HAP-1 (cell line): ENCODE data around the gene PALM3.

Experiments used
- DNase-seq, 2 experiments: peaks; one replicate each; pipeline ENCODE4 v3.0.0-alpha.2; 2016 to 2020; ENCODE audit warnings: low spot score in 2 of 2
- H3K27me3 ChIP-seq: fragments of 250-450 bp; sonication (Bioruptor Pico); 2 replicates; pipeline ENCODE4 v1.5.1; 2020; ENCODE audit warnings: low read depth, mild to moderate bottlenecking, moderate library complexity
- H3K36me3 ChIP-seq: fragments of 250-450 bp; sonication (Bioruptor Pico); replicated peaks from 2 replicates; pipeline ENCODE4 v1.5.1; 2020; ENCODE audit warnings: mild to moderate bottlenecking
- H3K4me1 ChIP-seq: fragments of 250-450 bp; sonication (Bioruptor Pico); 2 replicates; pipeline ENCODE4 v1.5.1; 2020; ENCODE audit warnings: mild to moderate bottlenecking
- H3K4me3 ChIP-seq: fragments of 250-450 bp; sonication (Bioruptor Pico); 2 replicates; pipeline ENCODE4 v1.5.1; 2020; ENCODE audit warnings: mild to moderate bottlenecking, moderate library complexity
- H3K9me3 ChIP-seq: fragments of 250-450 bp; sonication (Bioruptor Pico); 2 replicates; pipeline ENCODE4 v1.5.1; 2020; ENCODE audit warnings: mild to moderate bottlenecking, moderate library complexity
- in situ Hi-C: fragments of 300-500 bp; cut with MboI; formaldehyde crosslinking; loops from 3 replicates; pipeline ENCODE4 v1.14.3; 2020; ENCODE audit warnings: low sequenced_read_pairs, inconsistent platforms, mixed read lengths

Gene PALM3

GRCh38 chr19:14081797-14082674, 20.2 kb upstream of the PALM3 start:
- in situ Hi-C loops, result no loop called here
- Histone ChIP-seq H3K4me1 (peaks cover 5% of the 10 kb centered on the region), H3K4me3 (peak overlapping the region; percentile 52), H3K27me3 (no peaks in the 10 kb centered on the region), H3K36me3 (peaks cover 4% of the 10 kb centered on the region; the same call in 1 of the 2 replicates), H3K9me3 (no peaks in the 10 kb centered on the region)
- DNase-seq, result peak in 1 of 2 experiments; percentile 19

DNA sequence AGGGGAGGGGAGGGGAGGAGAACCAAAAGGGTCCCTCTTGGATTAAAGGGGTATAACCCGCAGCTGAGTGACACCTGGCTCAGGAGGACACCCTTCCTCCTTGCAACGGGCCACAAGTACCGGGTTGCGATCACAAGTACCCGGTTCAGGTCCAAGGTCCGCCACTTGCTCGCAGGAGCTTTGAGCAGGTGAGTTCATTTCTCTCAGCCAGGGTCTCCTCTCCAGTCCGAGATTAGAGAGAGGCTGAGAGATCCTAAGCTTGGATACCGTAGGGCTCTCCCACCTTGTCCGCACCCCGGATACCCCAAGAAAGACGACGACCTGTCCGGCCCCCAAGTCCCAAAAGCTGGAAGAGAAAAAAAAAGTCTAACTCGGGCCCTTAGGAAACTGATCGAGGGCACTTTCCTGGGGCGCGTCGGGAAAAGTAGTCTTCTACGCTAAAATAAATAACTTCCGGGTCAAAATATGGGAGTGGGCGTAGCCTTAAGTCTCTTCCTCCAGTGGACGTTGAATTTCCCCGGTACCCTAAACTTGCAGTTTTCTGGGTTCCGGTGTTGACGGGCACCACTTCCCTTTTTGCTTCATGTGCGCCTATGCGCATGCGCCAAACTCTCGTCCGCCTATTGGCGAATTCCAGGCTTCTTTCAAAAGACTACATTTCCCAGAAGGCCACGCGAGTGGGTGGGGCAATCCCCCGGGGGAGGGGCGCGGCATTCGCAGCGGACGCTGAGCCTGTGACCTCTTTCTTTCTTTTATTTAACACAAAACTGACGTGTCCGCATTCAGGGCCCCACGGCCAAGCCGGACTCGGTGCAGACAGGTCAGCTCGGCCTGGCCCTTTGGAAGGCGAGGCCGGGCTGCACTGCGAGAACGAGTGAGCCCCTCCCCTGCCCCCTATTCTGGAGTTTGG, 19.3 kb upstream of the PALM3 start:
- in situ Hi-C loops, result no loop called here
- H3K4me1 ChIP-seq, result peaks cover 5% of the 10 kb centered on the region

GRCh38 chr19:14078411-14078810, 16.5 kb upstream of the PALM3 start:
- no peaks in the 10 kb centered on the region for H3K27me3 ChIP-seq
- DNase-seq, result no peak
- H3K4me3 ChIP-seq, result no peak overlapping the region
- H3K36me3 ChIP-seq, result no peaks in the 10 kb centered on the region
- in situ Hi-C loops, result loop anchor here (5.0 kb wide), 1 partner anchor 196 kb away; no protein-coding TSS in a partner anchor
- H3K4me1 ChIP-seq, result peaks cover 7% of the 10 kb centered on the region
- no peaks in the 10 kb centered on the region for H3K9me3 ChIP-seq

More for the DNA sequence above, 19.3 kb upstream of the PALM3 start:
- Histone ChIP-seq H3K4me3 (peak overlapping the region; percentile 52), H3K9me3 (no peaks in the 10 kb centered on the region), H3K27me3 (no peaks in the 10 kb centered on the region), H3K36me3 (no peaks in the 10 kb centered on the region; the same call in 1 of the 2 replicates)
- DNase-seq, result peak; percentile 98 to 100

DNA sequence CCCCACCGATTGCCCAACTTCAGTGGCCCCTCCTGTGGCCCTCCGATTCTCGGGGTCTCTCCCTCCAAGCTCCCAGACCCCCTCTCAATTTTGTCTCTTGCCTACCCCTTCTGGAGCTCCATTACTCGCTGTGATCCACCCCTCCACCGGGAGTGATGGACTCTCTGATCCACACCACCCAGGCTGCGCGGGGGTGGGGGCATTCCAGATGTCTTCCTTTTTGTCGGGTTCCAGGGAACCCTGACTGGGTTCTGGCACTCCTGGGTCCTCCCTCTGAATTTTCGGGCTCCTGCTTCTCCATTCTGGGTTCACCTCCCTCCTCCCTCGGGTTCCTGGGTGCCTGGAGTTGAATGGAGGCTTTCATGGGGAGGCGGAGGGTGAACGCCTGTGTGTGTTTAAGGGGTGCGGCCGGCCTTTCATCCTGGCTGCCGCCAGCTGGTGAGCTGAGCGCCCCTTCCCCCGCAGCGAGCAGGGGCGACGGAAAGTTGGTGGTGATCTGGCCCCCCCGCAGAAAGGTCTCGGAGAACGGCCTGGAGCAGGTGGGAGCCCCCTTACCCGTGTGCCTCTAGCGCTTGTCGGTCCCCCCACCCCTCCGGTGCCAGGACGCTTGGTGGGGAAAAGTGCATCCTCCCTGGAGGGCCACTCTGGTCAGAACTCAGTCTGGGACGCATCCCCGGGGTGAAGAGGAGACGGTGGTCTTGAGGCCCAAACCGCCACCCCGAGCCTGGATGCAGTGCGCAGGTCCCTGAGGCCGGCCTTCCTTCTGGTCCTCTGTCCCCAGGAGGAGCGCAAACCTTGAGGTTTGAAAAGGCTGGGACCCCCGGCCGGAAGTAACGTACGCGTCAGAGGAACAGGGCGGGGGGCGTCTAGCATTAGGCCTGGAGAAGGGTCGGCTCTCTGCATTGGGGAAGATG, 12.3 kb upstream of the PALM3 start:
- no peaks in the 10 kb centered on the region for H3K36me3 ChIP-seq
- H3K9me3 ChIP-seq, result no peaks in the 10 kb centered on the region
- DNase-seq, result peak in 1 of 2 experiments; percentile 58
- H3K27me3 ChIP-seq, result no peaks in the 10 kb centered on the region
- H3K4me3 ChIP-seq, result peak overlapping the region; percentile 62
- peaks cover 15% of the 10 kb centered on the region for H3K4me1 ChIP-seq
- in situ Hi-C loops, result no loop called here

GRCh38 chr19:14073261-14073924, 11.5 kb upstream of the PALM3 start:
- Histone ChIP-seq H3K4me3 (peak overlapping the region; percentile 62), H3K36me3 (no peaks in the 10 kb centered on the region), H3K27me3 (no peaks in the 10 kb centered on the region), H3K9me3 (no peaks in the 10 kb centered on the region), H3K4me1 (peaks cover 15% of the 10 kb centered on the region)
- DNase-seq, result peak; percentile 71 to 80
- in situ Hi-C loops, result no loop called here

- Histone ChIP-seq H3K36me3 (no peaks in the 10 kb centered on the region), H3K4me3 (peak within 1 kb of the TSS; percentile 62), H3K27me3 (no peaks in the 10 kb centered on the region), H3K4me1 (peaks cover 15% of the 10 kb centered on the region), H3K9me3 (no peaks in the 10 kb centered on the region)
- in situ Hi-C loops, result no loop called here
- DNase-seq, result peak in 1 of 2 experiments; percentile 66
Measured at GRCh38 chr19:14072535-14073260, 10.8 kb upstream of the PALM3 start, which contains the start of gene MISP3. TSS of gene MISP3 (plus strand) at chr19:14072786. CDS start at chr19:14073310, 524 bp downstream.

- in situ Hi-C loops, result no loop called here
Measured at GRCh38 chr19:14070268-14071050, 8.6 kb upstream of the PALM3 start.

DNA sequence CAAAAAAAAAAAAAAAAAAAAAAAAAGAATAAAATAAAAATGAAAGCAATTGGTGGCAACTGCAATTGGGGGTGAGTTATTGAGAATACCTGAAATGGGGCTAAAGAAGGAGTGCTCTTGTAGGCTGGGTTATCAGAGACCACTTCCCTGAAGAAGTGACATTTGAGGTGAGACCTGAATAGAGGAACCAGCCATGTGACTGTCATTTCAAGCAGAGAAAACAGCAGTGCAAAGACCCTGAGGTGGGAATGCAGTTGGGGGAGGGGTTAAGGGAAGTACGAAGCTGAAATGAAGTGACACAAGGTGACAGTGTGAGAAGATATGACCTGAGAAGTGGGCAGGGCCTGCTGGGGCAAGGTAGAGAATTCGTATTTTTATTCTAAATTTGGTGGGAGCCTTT, 4.3 kb upstream of the PALM3 start:
- no peak for DNase-seq
- Histone ChIP-seq H3K9me3 (no peaks in the 10 kb centered on the region), H3K4me3 (no peak overlapping the region), H3K4me1 (no peaks in the 10 kb centered on the region), H3K27me3 (no peaks in the 10 kb centered on the region), H3K36me3 (no peaks in the 10 kb centered on the region)
- in situ Hi-C loops, result no loop called here

More at GRCh38 chr19:14070268-14071050, 8.6 kb upstream of the PALM3 start:
- H3K4me3 ChIP-seq, result no peak overlapping the region
- no peak for DNase-seq
- peaks cover 15% of the 10 kb centered on the region for H3K4me1 ChIP-seq
- H3K36me3 ChIP-seq, result no peaks in the 10 kb centered on the region
- no peaks in the 10 kb centered on the region for H3K9me3 ChIP-seq
- H3K27me3 ChIP-seq, result no peaks in the 10 kb centered on the region

- peaks cover 3% of the 10 kb centered on the region; the same call in 1 of the 2 replicates for H3K27me3 ChIP-seq
- H3K4me1 ChIP-seq, result peaks cover 6% of the 10 kb centered on the region; the same call in 1 of the 2 replicates
- in situ Hi-C loops, result no loop called here
- H3K9me3 ChIP-seq, result no peaks in the 10 kb centered on the region
- no peak overlapping the region for H3K4me3 ChIP-seq
- H3K36me3 ChIP-seq, result no peaks in the 10 kb centered on the region
- no peak for DNase-seq
Measured at GRCh38 chr19:14063105-14063504, 1.2 kb upstream of the PALM3 start.

DNA sequence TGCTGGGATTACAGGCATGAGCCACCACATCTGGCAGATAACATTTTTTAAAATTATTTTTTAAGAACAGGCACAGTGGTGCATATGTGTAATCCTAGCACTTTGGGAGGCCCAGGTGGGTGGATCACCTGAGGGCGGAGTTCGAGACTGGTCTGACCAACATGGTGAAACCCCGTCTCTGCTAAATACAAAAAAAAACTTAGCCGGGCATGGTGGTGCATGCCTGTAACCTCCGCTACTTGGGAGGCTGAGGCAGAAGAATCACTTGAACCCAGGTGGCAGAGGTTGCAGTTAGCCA, 631 bp upstream of the PALM3 start:
- peaks cover 3% of the 10 kb centered on the region; the same call in 1 of the 2 replicates for H3K27me3 ChIP-seq
- in situ Hi-C loops, result no loop called here
- peaks cover 7% of the 10 kb centered on the region; the same call in 1 of the 2 replicates for H3K4me1 ChIP-seq
- DNase-seq, result no peak
- no peak overlapping the region for H3K4me3 ChIP-seq
- H3K9me3 ChIP-seq, result no peaks in the 10 kb centered on the region
- H3K36me3 ChIP-seq, result no peaks in the 10 kb centered on the region

GRCh38 chr19:14061081-14061749, 661 bp downstream of the PALM3 start:
- in situ Hi-C loops, result no loop called here

More at GRCh38 chr19:14061081-14061749, 661 bp downstream of the PALM3 start:
- Histone ChIP-seq H3K9me3 (no peaks in the 10 kb centered on the region), H3K36me3 (no peaks in the 10 kb centered on the region), H3K4me3 (no peak overlapping the region), H3K4me1 (peaks cover 7% of the 10 kb centered on the region; the same call in 1 of the 2 replicates), H3K27me3 (peaks cover 3% of the 10 kb centered on the region; the same call in 1 of the 2 replicates)
- DNase-seq, result no peak
